SK-N-SH (cell line): ENCODE measurements around the gene TYR. TPM values are rescaled to one million over a fixed set of nuclear protein-coding genes. Genes with fewer than 3 reads are reported as not detected.

Experiments
- CTCF ChIA-PET: fragments of 300-600, 350-600 bp; formaldehyde crosslinking; extraction: SDS; loops from one replicate; lab custom pipeline; 2021; lab: Yijun Ruan, JAX
- POLR2A ChIA-PET: fragments of 350-600 bp; sonication (Branson Sonifier 250); formaldehyde crosslinking; extraction: SDS; loops from one replicate; lab custom pipeline; 2020; ENCODE audit warnings: antibody characterized with exemption, inconsistent platforms; lab: Yijun Ruan, JAX
- DNase-seq: peaks from one replicate; pipeline ENCODE4 v3.0.0; 2012
- H2AFZ ChIP-seq: fragments of 200-600 bp; sonication (generic); 2 replicates; pipeline ENCODE4 v1.8.1; 2016; ENCODE audit warnings: antibody characterized with exemption, mild to moderate bottlenecking, low read depth
- H3F3A ChIP-seq: fragments of 200-600 bp; sonication (generic); replicated peaks from 2 replicates; pipeline ENCODE3; 2016; ENCODE audit warnings: antibody characterized with exemption, mild to moderate bottlenecking; ENCODE audit not compliant: insufficient read depth
- H3K27ac ChIP-seq, 2 experiments: fragments of 200-500 bp in 1 of 2; fragments of 200-600 bp in 1 of 2; sonication (Bioruptor generic) in 1 of 2; sonication (generic), shearing (Covaris generic) in 1 of 2; 2 replicates each; pipeline versions ENCODE4 v1.5.1 to v1.6.1; 2014 to 2016; ENCODE audit warnings: low read depth in 2 of 2, inconsistent platforms in 1 of 2, low read length in 1 of 2, mild to moderate bottlenecking in 1 of 2, mixed read lengths in 1 of 2
- H3K27me3 ChIP-seq: fragments of 200-600 bp; sonication (generic), shearing (Covaris generic); 2 replicates; pipeline ENCODE4 v1.6.1; 2016; ENCODE audit warnings: mixed run types; ENCODE audit not compliant: insufficient read depth
- H3K36me3 ChIP-seq, 2 experiments: fragments of 200-500 bp in 1 of 2; fragments of 200-600 bp in 1 of 2; sonication (Bioruptor generic) in 1 of 2; sonication (generic) in 1 of 2; replicated peaks in 1 of 2; 2 replicates each; pipeline versions ENCODE3 to v1.5.1; 2014 to 2016; ENCODE audit warnings: low read length in 1 of 2, mild to moderate bottlenecking in 1 of 2; ENCODE audit not compliant: insufficient read depth in 2 of 2, control insufficient read depth in 1 of 2
- H3K4me1 ChIP-seq, 2 experiments: fragments of 200-500 bp in 1 of 2; fragments of 200-600 bp in 1 of 2; sonication (Bioruptor generic) in 1 of 2; sonication (generic), shearing (Covaris generic) in 1 of 2; 2 replicates each; pipeline versions ENCODE4 v1.5.1 to v1.6.1; 2014 to 2016; ENCODE audit warnings: low read depth in 1 of 2, low read length in 1 of 2, mixed run types in 1 of 2; ENCODE audit not compliant: insufficient read depth in 2 of 2, control insufficient read depth in 1 of 2
- H3K4me2 ChIP-seq: fragments of 200-600 bp; sonication (generic), shearing (Covaris generic); 2 replicates; pipeline ENCODE4 v1.6.1; 2017; ENCODE audit warnings: mixed run types
- H3K4me3 ChIP-seq, 2 experiments: fragments of 200-500 bp in 1 of 2; fragments of 200-600 bp in 1 of 2; sonication (Bioruptor generic) in 1 of 2; sonication (generic), shearing (Covaris generic) in 1 of 2; 2 replicates each; pipeline versions ENCODE4 v1.5.1 to v1.8.1; 2014 to 2016; ENCODE audit warnings: low read depth in 2 of 2, inconsistent platforms in 1 of 2, low read length in 1 of 2, mild to moderate bottlenecking in 1 of 2, mixed read lengths in 1 of 2, moderate library complexity in 1 of 2
- H3K79me2 ChIP-seq: fragments of 200-600 bp; sonication (generic); 2 replicates; pipeline ENCODE4 v1.8.1; 2017; ENCODE audit warnings: mild to moderate bottlenecking; ENCODE audit not compliant: insufficient read depth
- H3K9ac ChIP-seq: fragments of 200-600 bp; sonication (generic); 2 replicates; pipeline ENCODE4 v1.6.1; 2017; ENCODE audit warnings: mixed run types
- H3K9me2 ChIP-seq: fragments of 200-600 bp; sonication (generic); 2 replicates; pipeline ENCODE4 v1.6.1; 2017; ENCODE audit warnings: mixed run types
- H3K9me3 ChIP-seq: fragments of 200-600 bp; sonication (generic); 2 replicates; pipeline ENCODE4 v1.6.1; 2017; ENCODE audit warnings: mixed run types, mild to moderate bottlenecking, moderate library complexity
- H4K20me1 ChIP-seq: fragments of 200-600 bp; sonication (generic); 2 replicates; pipeline ENCODE4 v1.6.1; 2017; ENCODE audit warnings: mild to moderate bottlenecking, mixed run types; ENCODE audit not compliant: insufficient read depth
- CHD2 ChIP-seq: fragments of 150-350 bp; IDR thresholded peaks from 2 replicates; pipeline ENCODE4 v1.6.1; 2018; ENCODE audit warnings: low read length; ENCODE audit not compliant: partially characterized antibody
- EP300 ChIP-seq, 2 experiments: IDR thresholded peaks; 2 replicates each; pipeline versions ENCODE4 v1.4.0 to v1.6.1; 2012; ENCODE audit warnings: borderline replicate concordance in 1 of 2, low read depth in 1 of 2, low read length in 1 of 2
- EZH2phosphoT487 ChIP-seq: fragments of 200-600 bp; sonication (generic); IDR thresholded peaks from 2 replicates; pipeline ENCODE4 v1.6.1; 2017; ENCODE audit warnings: low read depth, mixed run types, mild to moderate bottlenecking, antibody characterized with exemption, moderate library complexity, borderline replicate concordance
- GABPA ChIP-seq: IDR thresholded peaks from 2 replicates; pipeline ENCODE4 v1.4.0; 2012; ENCODE audit warnings: low read depth, mild to moderate bottlenecking
- GATA2 ChIP-seq: sonication (generic); formaldehyde crosslinking; IDR thresholded peaks from 2 replicates; pipeline ENCODE4 v1.5.0; 2020; ENCODE audit warnings: mild to moderate bottlenecking, missing genetic modification reagents
- MXI1 ChIP-seq: IDR thresholded peaks from 2 replicates; pipeline ENCODE4 v1.6.1; 2012; ENCODE audit warnings: mild to moderate bottlenecking, low read depth, low read length, improper control_type of control experiment
- NFIC ChIP-seq: IDR thresholded peaks from 2 replicates; pipeline ENCODE4 v1.4.0; 2012; ENCODE audit warnings: borderline replicate concordance
- NRF1 ChIP-seq: IDR thresholded peaks from 2 replicates; pipeline ENCODE4 v1.6.1; 2012; ENCODE audit warnings: low read depth, mild to moderate bottlenecking, low read length
- RAD21 ChIP-seq: IDR thresholded peaks from 2 replicates; pipeline ENCODE4 v1.6.1; 2012; ENCODE audit warnings: mild to moderate bottlenecking, low read length
- RCOR1 ChIP-seq: fragments of 150-350 bp; IDR thresholded peaks from 2 replicates; pipeline ENCODE4 v1.6.1; 2017; ENCODE audit warnings: antibody characterized with exemption, low read length
- SMC3 ChIP-seq: IDR thresholded peaks from 2 replicates; pipeline ENCODE4 v1.6.1; 2012; ENCODE audit warnings: low read depth, low read length, improper control_type of control experiment
- YY1 ChIP-seq: IDR thresholded peaks from 2 replicates; pipeline ENCODE4 v1.4.0; 2012; ENCODE audit warnings: low read depth, mild to moderate bottlenecking
- WGBS: methylation state at CpG from one replicate; pipeline ENCODE4 v1.1.6; 2017; ENCODE audit warnings: low lambda C conversion rate; 5-methylcytosine and 5-hydroxymethylcytosine counted together
- polyA plus RNA-seq, 3 experiments: library from polyadenylated mRNA; depleted of rRNA; stranded (reverse); fragments of >200 nt; gene quantifications; 2 replicates each; pipeline ENCODE4 v1.2.3, GENCODE V29; 2012
- TF ChIP-seq, protein P1 (sequence below): IDR thresholded peaks from 2 replicates; pipeline ENCODE4; 2012
- TF ChIP-seq, protein P2 (sequence below): fragments of 200-600 bp; sonication (generic); IDR thresholded peaks from 2 replicates; pipeline ENCODE4 v1.6.1; 2017; ENCODE audit warnings: antibody characterized with exemption, mild to moderate bottlenecking, moderate library complexity

The TYR gene
- polyA plus RNA-seq, 1 of the 3 experiments (the other 2 are of a cell fraction): not detected

DNA sequence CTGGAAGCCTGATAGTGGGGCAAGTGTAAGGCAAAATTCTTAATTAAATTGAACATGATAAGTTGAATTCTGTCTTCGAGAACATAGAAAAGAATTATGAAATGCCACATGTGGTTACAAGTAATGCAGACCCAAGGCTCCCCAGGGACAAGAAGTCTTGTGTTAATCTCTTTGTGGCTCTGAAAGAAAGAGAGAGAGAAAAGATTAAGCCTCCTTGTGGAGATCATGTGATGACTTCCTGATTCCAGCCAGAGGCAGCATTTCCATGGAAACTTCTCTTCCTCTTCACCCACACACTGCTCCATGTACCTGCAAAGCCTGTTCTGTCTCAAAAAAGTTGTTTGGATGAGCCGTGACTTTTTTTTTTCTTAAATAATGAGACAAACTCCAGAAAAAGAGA, 1.9 kb upstream of the TYR start:
- Histone ChIP-seq H3K4me3 (no peak overlapping the region), H3K36me3 (no peaks in the 10 kb centered on the region), H3K4me2 (no peak overlapping the region), H4K20me1 (no peaks in the 10 kb centered on the region), H3F3A (no peaks in the 10 kb centered on the region), H3K9me2 (no peaks in the 10 kb centered on the region), H3K27me3 (no peaks in the 10 kb centered on the region), H3K9ac (no peak overlapping the region), H3K9me3 (no peaks in the 10 kb centered on the region), H3K79me2 (no peaks in the 10 kb centered on the region), H2AFZ (no peak overlapping the region), H3K4me1 (no peaks in the 10 kb centered on the region), H3K27ac (no peak overlapping the region)
- ChIA-PET CTCF (no interaction called here), POLR2A (no interaction called here)
- DNase-seq: no peak
- 14% methylated on average over 2 of the region's 2 CpGs for WGBS
- TF ChIP-seq RCOR1 (no peak), GATA2 (CRISPR knock-in tag) (no peak), SMC3 (no peak)
- TF ChIP-seq, protein P1, sequence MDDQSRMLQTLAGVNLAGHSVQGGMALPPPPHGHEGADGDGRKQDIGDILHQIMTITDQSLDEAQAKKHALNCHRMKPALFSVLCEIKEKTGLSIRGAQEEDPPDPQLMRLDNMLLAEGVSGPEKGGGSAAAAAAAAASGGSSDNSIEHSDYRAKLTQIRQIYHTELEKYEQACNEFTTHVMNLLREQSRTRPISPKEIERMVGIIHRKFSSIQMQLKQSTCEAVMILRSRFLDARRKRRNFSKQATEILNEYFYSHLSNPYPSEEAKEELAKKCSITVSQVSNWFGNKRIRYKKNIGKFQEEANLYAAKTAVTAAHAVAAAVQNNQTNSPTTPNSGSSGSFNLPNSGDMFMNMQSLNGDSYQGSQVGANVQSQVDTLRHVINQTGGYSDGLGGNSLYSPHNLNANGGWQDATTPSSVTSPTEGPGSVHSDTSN: no peak

DNA sequence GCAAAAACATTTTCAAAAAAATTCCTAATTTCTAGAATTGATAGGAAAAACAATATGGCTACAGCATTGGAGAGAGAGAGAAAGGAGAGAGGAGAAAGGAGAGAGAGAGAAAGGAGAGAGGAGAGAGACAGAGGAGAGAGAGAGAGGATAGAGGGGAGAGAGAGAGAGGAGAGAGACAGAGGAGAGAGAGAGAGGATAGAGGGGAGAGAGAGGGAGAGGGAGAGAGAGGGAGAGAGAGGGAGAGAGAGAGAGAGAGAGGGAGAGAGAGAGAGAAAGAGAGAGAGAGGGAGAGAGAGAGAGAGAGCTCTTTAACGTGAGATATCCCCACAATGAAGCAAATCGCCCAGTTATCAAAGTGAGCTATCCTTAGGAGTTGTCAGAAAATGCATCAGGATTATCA, 737 bp upstream of the TYR start:
- H3K79me2 ChIP-seq: no peaks in the 10 kb centered on the region
- H2AFZ ChIP-seq: no peak overlapping the region
- no peak for TF ChIP-seq YY1
- TF ChIP-seq, all 33 proteins: peak for 0
- Histone ChIP-seq H3K4me1 (no peaks in the 10 kb centered on the region), H3K36me3 (no peaks in the 10 kb centered on the region), H4K20me1 (no peaks in the 10 kb centered on the region), H3K27ac (no peak overlapping the region), H3K9me3 (no peaks in the 10 kb centered on the region), H3F3A (no peaks in the 10 kb centered on the region), H3K9ac (no peak overlapping the region), H3K9me2 (no peaks in the 10 kb centered on the region), H3K4me3 (no peak overlapping the region), H3K4me2 (no peak overlapping the region), H3K27me3 (no peaks in the 10 kb centered on the region)
- ChIA-PET POLR2A (no interaction called here), CTCF (no interaction called here)
- no peak for DNase-seq
- 6% methylated on average over 2 of the region's 2 CpGs for WGBS

DNA sequence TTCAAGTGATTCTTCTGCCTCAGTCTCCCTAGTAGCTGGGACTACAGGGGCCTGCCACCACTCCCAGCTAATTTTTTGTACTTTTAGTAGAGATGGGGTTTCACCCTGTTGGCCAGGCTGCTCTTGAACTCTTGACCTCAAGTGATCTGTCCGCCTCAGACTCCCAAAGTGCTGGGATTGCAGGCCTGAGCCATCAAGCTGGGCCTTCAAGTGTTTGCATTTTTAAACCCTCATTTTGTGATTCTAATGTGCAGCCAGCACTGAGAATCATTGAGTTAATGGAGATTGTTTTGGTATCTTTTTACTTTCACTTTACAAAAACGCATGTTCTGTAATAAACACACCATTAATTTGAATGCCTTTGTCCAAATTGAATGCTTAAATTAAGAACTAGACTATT, 3.4 kb downstream of the TYR start:
- no peaks in the 10 kb centered on the region for H3K79me2 ChIP-seq
- H3F3A ChIP-seq: peaks cover 6% of the 10 kb centered on the region
- POLR2A ChIA-PET: no interaction called here
- H3K4me3 ChIP-seq: no peak overlapping the region; a peak in 1 of 4 replicates
- no peaks in the 10 kb centered on the region for H3K27me3 ChIP-seq
- TF ChIP-seq GABPA (no peak), EP300 (IDR thresholded peaks at IDR 0.05; ENCODE audit: borderline replicate concordance in 1 of 2, low read depth in 1 of 2, low read length in 1 of 2) (no peak), NRF1 (no peak), GATA2 (CRISPR knock-in tag) (no peak), EZH2phosphoT487 (no peak), RAD21 (no peak), NFIC (no peak), MXI1 (no peak), CHD2 (no peak), RCOR1 (no peak), YY1 (no peak)
- TF ChIP-seq, protein P1: no peak
- TF ChIP-seq, protein P2, sequence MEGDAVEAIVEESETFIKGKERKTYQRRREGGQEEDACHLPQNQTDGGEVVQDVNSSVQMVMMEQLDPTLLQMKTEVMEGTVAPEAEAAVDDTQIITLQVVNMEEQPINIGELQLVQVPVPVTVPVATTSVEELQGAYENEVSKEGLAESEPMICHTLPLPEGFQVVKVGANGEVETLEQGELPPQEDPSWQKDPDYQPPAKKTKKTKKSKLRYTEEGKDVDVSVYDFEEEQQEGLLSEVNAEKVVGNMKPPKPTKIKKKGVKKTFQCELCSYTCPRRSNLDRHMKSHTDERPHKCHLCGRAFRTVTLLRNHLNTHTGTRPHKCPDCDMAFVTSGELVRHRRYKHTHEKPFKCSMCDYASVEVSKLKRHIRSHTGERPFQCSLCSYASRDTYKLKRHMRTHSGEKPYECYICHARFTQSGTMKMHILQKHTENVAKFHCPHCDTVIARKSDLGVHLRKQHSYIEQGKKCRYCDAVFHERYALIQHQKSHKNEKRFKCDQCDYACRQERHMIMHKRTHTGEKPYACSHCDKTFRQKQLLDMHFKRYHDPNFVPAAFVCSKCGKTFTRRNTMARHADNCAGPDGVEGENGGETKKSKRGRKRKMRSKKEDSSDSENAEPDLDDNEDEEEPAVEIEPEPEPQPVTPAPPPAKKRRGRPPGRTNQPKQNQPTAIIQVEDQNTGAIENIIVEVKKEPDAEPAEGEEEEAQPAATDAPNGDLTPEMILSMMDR: no peak
- TF ChIP-seq, all 33 proteins: peak for 0
- Histone ChIP-seq H3K36me3 (no peaks in the 10 kb centered on the region), H3K4me2 (peak overlapping the region; percentile 51), H4K20me1 (no peaks in the 10 kb centered on the region), H2AFZ (peak overlapping the region; percentile 72), H3K9me3 (no peaks in the 10 kb centered on the region), H3K9ac (no peak overlapping the region), H3K4me1 (peaks cover 0 to 4% of the 10 kb centered on the region in 2 experiments; a peak in 2 of 4 replicates), H3K27ac (no peak overlapping the region), H3K9me2 (no peaks in the 10 kb centered on the region)
- 49% methylated on average over 2 of the region's 2 CpGs for WGBS
- no peak for DNase-seq
- CTCF ChIA-PET: no interaction called here
